Fibroblast of lung (primary cell): ENCODE measurements around the gene DPH6. TPM values are rescaled to one million over a fixed set of nuclear protein-coding genes. Genes with fewer than 3 reads are reported as not detected.

Experiments
- DNase-seq, 2 donors: peaks; one replicate each; pipeline versions ENCODE4 v3.0.0 to v3.0.0-alpha.2; 2010; ENCODE audit warnings: low read depth in 2 of 2
- H2AFZ ChIP-seq: 2 replicates; pipeline ENCODE4 v1.5.1; 2012; ENCODE audit warnings: low read length, control low read depth, inconsistent platforms
- H3K27ac ChIP-seq: 2 replicates; pipeline ENCODE4 v1.5.1; 2011; ENCODE audit warnings: low read length, control low read depth; ENCODE audit not compliant: insufficient read depth
- H3K27me3 ChIP-seq: 2 replicates; pipeline ENCODE4 v1.5.1; 2011; ENCODE audit warnings: mild to moderate bottlenecking, low read length; ENCODE audit not compliant: control insufficient read depth, insufficient read depth
- H3K36me3 ChIP-seq: 2 replicates; pipeline ENCODE4 v1.5.1; 2011; ENCODE audit warnings: low read length; ENCODE audit not compliant: control insufficient read depth, insufficient read depth
- H3K4me1 ChIP-seq: 2 replicates; pipeline ENCODE4 v1.5.1; 2011; ENCODE audit warnings: low read length; ENCODE audit not compliant: control insufficient read depth, insufficient read depth; ENCODE audit errors: extremely low read depth
- H3K4me2 ChIP-seq: 2 replicates; pipeline ENCODE4 v1.5.1; 2011; ENCODE audit warnings: low read length, control low read depth; ENCODE audit not compliant: insufficient read depth; ENCODE audit errors: extremely low read depth
- H3K4me3 ChIP-seq, 4 experiments: fragments of 200-600 bp in 1 of 4; sonication (generic) in 1 of 4; replicated peaks in 1 of 4; 2 replicates each; pipeline ENCODE4 v1.5.1; 2011 to 2016; ENCODE audit warnings: low read length in 4 of 4, low read depth in 3 of 4, mild to moderate bottlenecking in 3 of 4, control low read depth in 2 of 4, inconsistent platforms in 1 of 4, mixed read lengths in 1 of 4; ENCODE audit not compliant: insufficient read depth in 1 of 4; ENCODE audit errors: control extremely low read depth in 1 of 4
- H3K79me2 ChIP-seq: 2 replicates; pipeline ENCODE4 v1.5.1; 2012; ENCODE audit warnings: mild to moderate bottlenecking, low read length, inconsistent platforms; ENCODE audit not compliant: control insufficient read depth, insufficient read depth
- H3K9ac ChIP-seq: 2 replicates; pipeline ENCODE4 v1.5.1; 2011; ENCODE audit warnings: mild to moderate bottlenecking, low read length, control low read depth; ENCODE audit not compliant: insufficient read depth
- H3K9me3 ChIP-seq: 2 replicates; pipeline ENCODE4 v1.5.1; 2012; ENCODE audit warnings: low read depth, low read length; ENCODE audit not compliant: control insufficient read depth, insufficient read depth
- H4K20me1 ChIP-seq: 2 replicates; pipeline ENCODE4 v1.5.1; 2011; ENCODE audit warnings: low read length; ENCODE audit not compliant: control insufficient read depth, insufficient read depth; ENCODE audit errors: extremely low read depth
- CTCF ChIP-seq, 2 donors: IDR thresholded peaks in 1 of 2; conservative IDR thresholded peaks in 1 of 2; 1 replicate in 1 of 2; 2 replicates in 1 of 2; pipeline ENCODE4 v1.5.1; 2011 to 2012; ENCODE audit warnings: low read length in 2 of 2, control low read depth in 1 of 2, inconsistent platforms in 1 of 2, low read depth in 1 of 2, mild to moderate bottlenecking in 1 of 2
- EZH2 ChIP-seq: IDR thresholded peaks from 2 replicates; pipeline ENCODE4 v1.5.1; 2012; ENCODE audit warnings: low read length, control low read depth, mild to moderate bottlenecking; ENCODE audit errors: missing control alignments
- polyA plus RNA-seq, 2 donors: library from polyadenylated mRNA; depleted of rRNA in 1 of 2; stranded (reverse) in 1 of 2; unstranded in 1 of 2; fragments of >200 nt; gene quantifications; 2 replicates each; pipeline ENCODE4 v1.2.1, GENCODE V29; 2011 to 2012; ENCODE audit warnings: missing spikeins in 1 of 2
- total RNA-seq: library from RNA; depleted of rRNA; stranded (reverse); fragments of >200 nt; gene quantifications from 2 replicates; pipeline ENCODE4 v1.2.1, GENCODE V29; 2014

DPH6 gene
- total and polyA plus RNA-seq, 2 donors (not counting 1 experiment from before 2014, with no cell fraction given): 9.7 to 13.5 TPM

DNA sequence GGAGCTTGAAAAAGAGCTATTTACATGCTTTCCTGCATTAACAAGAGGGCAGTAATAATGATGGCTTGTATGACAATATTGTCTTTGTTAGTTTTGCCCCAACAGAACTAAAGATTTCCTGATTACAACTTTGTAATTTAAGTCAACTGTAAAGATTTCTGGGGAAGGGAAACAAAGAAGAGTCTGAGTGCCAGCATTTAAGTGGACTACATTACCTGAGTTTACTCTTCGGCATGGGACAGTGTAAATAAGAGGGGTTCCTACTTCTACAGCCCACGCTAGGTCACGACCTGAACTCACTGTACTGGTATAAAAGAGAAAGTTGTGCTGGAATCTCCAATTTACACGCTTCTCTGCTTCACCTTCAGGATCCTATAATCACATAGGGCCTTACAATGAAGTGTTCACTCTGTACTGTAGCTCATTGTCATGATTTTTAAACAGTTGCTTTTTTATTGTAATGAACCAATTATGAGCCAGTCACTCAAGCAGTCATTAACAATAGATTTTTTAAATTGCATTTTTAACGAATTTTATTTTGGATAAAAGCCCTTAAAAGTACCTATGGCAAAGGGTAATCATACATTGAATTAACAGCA lies 39.6 kb downstream of the DPH6 start:
- no peaks in the 10 kb centered on the region for H3K36me3 ChIP-seq
- TF ChIP-seq EZH2 (no peak), CTCF (conservative IDR thresholded peaks at IDR 0.05 in 1 of 2, IDR thresholded peaks at IDR 0.05 in 1 of 2; ENCODE audit: low read depth in 1 of 2, low read length in 2 of 2) (no peak)
- H4K20me1 ChIP-seq: no peaks in the 10 kb centered on the region
- no peak overlapping the region for H3K9ac ChIP-seq
- no peak overlapping the region for H3K4me3 ChIP-seq
- DNase-seq: no peak
- no peaks in the 10 kb centered on the region for H3K9me3 ChIP-seq
- no peak overlapping the region for H3K27ac ChIP-seq
- no peak overlapping the region for H3K4me2 ChIP-seq
- no peaks in the 10 kb centered on the region for H3K27me3 ChIP-seq
- no peaks in the 10 kb centered on the region for H3K4me1 ChIP-seq
- H2AFZ ChIP-seq: no peak overlapping the region
- no peaks in the 10 kb centered on the region for H3K79me2 ChIP-seq

- H3K27ac ChIP-seq: no peak overlapping the region
- no peaks in the 10 kb centered on the region for H4K20me1 ChIP-seq
- no peak overlapping the region for H3K4me3 ChIP-seq
- no peaks in the 10 kb centered on the region for H3K36me3 ChIP-seq
- H2AFZ ChIP-seq: no peak overlapping the region
- no peaks in the 10 kb centered on the region for H3K79me2 ChIP-seq
- TF ChIP-seq CTCF (conservative IDR thresholded peaks at IDR 0.05 in 1 of 2, IDR thresholded peaks at IDR 0.05 in 1 of 2; ENCODE audit: low read depth in 1 of 2, low read length in 2 of 2) (no peak), EZH2 (no peak)
- no peak for DNase-seq
- H3K9ac ChIP-seq: no peak overlapping the region
- no peaks in the 10 kb centered on the region for H3K9me3 ChIP-seq
- no peaks in the 10 kb centered on the region for H3K27me3 ChIP-seq
- H3K4me1 ChIP-seq: no peaks in the 10 kb centered on the region
- no peak overlapping the region for H3K4me2 ChIP-seq
Observed at GRCh38 chr15:35505809-35506208, 40.2 kb downstream of the DPH6 start.

- Histone ChIP-seq H3K9ac (no peak overlapping the region), H4K20me1 (no peaks in the 10 kb centered on the region), H3K4me1 (no peaks in the 10 kb centered on the region), H3K4me2 (no peak overlapping the region), H3K4me3 (no peak overlapping the region), H3K9me3 (no peaks in the 10 kb centered on the region), H3K79me2 (no peaks in the 10 kb centered on the region), H3K36me3 (no peaks in the 10 kb centered on the region), H3K27me3 (no peaks in the 10 kb centered on the region), H2AFZ (no peak overlapping the region), H3K27ac (no peak overlapping the region)
- no peak for TF ChIP-seq CTCF (conservative IDR thresholded peaks at IDR 0.05 in 1 of 2, IDR thresholded peaks at IDR 0.05 in 1 of 2; ENCODE audit: low read depth in 1 of 2, low read length in 2 of 2)
- TF ChIP-seq EZH2: no peak
- no peak for DNase-seq
Observed at GRCh38 chr15:35505141-35505540, 40.8 kb downstream of the DPH6 start.
